Endothelial cell (in vitro differentiated cells): Measurements from ENCODE around the gene TBC1D1. TPM values are rescaled to one million over a fixed set of nuclear protein-coding genes. Genes with fewer than 3 reads are reported as not detected.

Experiments
- DNase-seq: peaks from one replicate; pipeline ENCODE4 v3.0.0; 2021; ENCODE audit warnings: low spot score
- H3K27ac Mint-ChIP-seq: one replicate; pipeline ENCODE4 v1.8.0; 2021; ENCODE audit warnings: mixed read lengths, inconsistent platforms; ENCODE audit not compliant: unreplicated experiment
- H3K27me3 Mint-ChIP-seq: one replicate; pipeline ENCODE4 v1.8.0; 2021; ENCODE audit warnings: mild to moderate bottlenecking, moderate library complexity, mixed read lengths, inconsistent platforms; ENCODE audit not compliant: unreplicated experiment
- H3K36me3 Mint-ChIP-seq: one replicate; pipeline ENCODE4 v1.8.0; 2021; ENCODE audit warnings: mild to moderate bottlenecking, low read depth, mixed read lengths, inconsistent platforms; ENCODE audit not compliant: unreplicated experiment
- H3K4me1 Mint-ChIP-seq: one replicate; pipeline ENCODE4 v1.8.0; 2021; ENCODE audit warnings: mild to moderate bottlenecking, mixed read lengths, inconsistent platforms; ENCODE audit not compliant: unreplicated experiment
- H3K4me3 Mint-ChIP-seq: one replicate; pipeline ENCODE4 v1.8.0; 2021; ENCODE audit warnings: mild to moderate bottlenecking, mixed read lengths, inconsistent platforms; ENCODE audit not compliant: unreplicated experiment
- H3K9me3 Mint-ChIP-seq: one replicate; pipeline ENCODE4 v1.8.0; 2021; ENCODE audit warnings: mixed read lengths, inconsistent platforms; ENCODE audit not compliant: unreplicated experiment
- total RNA-seq: library from RNA; stranded (reverse); fragmentation: NEBNext Ultra II Directional; extraction: Animal tissue kit (Norgen Biotek cat#: 25700); gene quantifications from one replicate; pipeline ENCODE4 v1.2.1, GENCODE V29; 2021; ENCODE audit not compliant: unreplicated experiment
- TF ChIP-seq, protein P1 (sequence below): fragments of 200-600 bp; sonication (generic); IDR thresholded peaks from one replicate; pipeline ENCODE4 v1.5.0; 2021; ENCODE audit warnings: antibody characterized with exemption; ENCODE audit not compliant: unreplicated experiment

The TBC1D1 gene
- total RNA-seq, 1 donor from 2014 or later: 139 TPM

DNA sequence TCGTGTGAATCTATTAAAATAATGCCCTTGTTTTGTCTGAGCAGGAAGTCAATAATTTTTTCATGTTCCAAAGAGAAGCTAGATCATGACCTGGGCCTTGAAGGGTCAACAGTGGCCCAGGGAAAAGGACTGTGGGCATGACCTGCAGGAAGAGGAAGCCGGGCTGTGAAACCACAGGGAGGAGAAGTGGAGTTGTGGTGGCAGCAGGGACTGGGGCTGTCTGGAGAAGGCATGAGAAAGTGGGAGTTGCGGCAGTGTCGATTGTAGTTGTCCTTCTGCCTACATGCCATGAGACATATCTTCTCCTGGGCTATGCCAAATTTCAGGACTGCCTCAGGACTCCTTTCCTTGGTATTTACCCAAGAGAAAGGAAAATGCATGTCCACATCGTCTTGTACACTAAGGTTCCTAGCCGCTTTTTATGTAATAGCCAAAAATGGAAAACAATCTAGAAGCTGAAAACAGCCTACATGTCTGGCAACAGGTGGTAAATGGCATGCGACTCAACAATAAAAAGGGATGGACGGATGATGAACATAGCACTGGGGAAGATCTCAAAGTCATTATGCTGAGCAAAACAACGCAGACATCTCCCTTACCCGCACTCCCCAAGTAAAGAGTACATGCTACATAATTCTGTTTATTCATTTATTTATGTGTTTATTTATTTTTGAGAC, 55.8 kb downstream of the TBC1D1 start:
- H3K27ac Mint-ChIP-seq: no peak overlapping the region
- no peak overlapping the region for H3K4me3 Mint-ChIP-seq

DNA sequence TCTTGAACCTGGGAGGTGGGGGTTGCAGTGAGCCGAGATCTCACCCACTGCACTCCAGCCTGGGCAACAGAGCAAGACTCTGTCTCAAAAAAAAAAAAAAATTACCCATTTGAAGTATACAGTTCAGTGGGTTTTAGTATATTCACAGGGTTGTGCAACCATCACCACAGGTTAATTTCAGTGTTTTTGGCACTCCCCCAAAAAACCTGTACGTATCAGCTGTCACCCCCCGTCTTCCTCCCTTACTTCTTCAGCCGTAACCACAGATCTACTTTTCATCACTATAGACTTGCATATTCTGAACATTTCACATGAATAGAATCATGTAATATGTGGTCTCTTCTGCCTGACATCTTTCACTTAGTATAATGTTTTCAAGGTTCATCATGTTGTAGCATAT, 57.7 kb downstream of the TBC1D1 start:
- Mint-ChIP-seq H3K36me3 (no peaks in the 10 kb centered on the region), H3K27ac (no peak overlapping the region), H3K4me3 (no peak overlapping the region), H3K27me3 (no peaks in the 10 kb centered on the region), H3K9me3 (no peaks in the 10 kb centered on the region), H3K4me1 (peaks cover 5% of the 10 kb centered on the region)
- no peak for DNase-seq
- TF ChIP-seq, protein P1, sequence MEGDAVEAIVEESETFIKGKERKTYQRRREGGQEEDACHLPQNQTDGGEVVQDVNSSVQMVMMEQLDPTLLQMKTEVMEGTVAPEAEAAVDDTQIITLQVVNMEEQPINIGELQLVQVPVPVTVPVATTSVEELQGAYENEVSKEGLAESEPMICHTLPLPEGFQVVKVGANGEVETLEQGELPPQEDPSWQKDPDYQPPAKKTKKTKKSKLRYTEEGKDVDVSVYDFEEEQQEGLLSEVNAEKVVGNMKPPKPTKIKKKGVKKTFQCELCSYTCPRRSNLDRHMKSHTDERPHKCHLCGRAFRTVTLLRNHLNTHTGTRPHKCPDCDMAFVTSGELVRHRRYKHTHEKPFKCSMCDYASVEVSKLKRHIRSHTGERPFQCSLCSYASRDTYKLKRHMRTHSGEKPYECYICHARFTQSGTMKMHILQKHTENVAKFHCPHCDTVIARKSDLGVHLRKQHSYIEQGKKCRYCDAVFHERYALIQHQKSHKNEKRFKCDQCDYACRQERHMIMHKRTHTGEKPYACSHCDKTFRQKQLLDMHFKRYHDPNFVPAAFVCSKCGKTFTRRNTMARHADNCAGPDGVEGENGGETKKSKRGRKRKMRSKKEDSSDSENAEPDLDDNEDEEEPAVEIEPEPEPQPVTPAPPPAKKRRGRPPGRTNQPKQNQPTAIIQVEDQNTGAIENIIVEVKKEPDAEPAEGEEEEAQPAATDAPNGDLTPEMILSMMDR: no peak

More for the DNA sequence above, 55.8 kb downstream of the TBC1D1 start:
- Mint-ChIP-seq H3K9me3 (no peaks in the 10 kb centered on the region), H3K4me1 (peaks cover 5% of the 10 kb centered on the region), H3K27me3 (peaks cover 2% of the 10 kb centered on the region), H3K36me3 (no peaks in the 10 kb centered on the region)
- TF ChIP-seq, protein P1: no peak
- no peak for DNase-seq

DNA sequence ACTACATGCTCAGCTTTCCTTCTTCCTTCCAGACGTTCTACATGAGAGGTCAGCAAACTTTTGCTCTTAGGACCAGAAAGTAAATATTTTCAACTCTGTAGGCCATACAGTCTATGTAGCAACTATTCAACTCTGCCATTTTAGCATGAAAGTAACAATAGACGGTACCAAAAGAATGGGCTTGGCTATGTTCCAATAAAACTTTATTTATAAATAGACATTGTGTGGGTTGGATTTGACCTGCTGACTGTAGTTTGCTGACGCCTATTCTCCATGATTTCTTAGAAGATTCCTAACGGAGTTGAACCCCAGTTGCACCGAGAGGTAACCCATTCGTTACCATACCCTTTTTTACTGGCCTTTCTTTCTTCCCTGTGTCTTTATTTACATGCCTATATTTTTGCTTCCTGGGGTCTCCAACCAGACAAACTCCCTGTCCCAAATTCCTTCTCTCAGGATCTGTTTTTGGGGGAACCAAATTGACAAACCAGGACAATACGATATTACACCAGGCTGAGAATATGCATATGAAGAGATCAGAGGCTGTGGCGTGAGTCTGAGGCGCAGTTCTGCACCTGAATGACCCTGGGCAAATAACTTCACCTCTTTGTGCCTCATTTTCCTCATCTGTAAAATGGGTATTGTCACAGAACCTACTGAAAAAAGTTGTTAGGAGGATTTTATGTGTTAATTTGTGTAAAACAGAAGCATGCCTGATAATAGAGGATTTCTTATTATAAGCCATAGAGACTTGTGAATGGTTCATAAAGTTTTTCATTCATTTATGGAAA, 58.9 kb downstream of the TBC1D1 start:
- no peaks in the 10 kb centered on the region for H3K27me3 Mint-ChIP-seq
- DNase-seq: no peak
- no peaks in the 10 kb centered on the region for H3K9me3 Mint-ChIP-seq
- no peak overlapping the region for H3K27ac Mint-ChIP-seq
- no peaks in the 10 kb centered on the region for H3K36me3 Mint-ChIP-seq
- TF ChIP-seq, protein P1: no peak
- peaks cover 5% of the 10 kb centered on the region for H3K4me1 Mint-ChIP-seq
- no peak overlapping the region for H3K4me3 Mint-ChIP-seq

DNA sequence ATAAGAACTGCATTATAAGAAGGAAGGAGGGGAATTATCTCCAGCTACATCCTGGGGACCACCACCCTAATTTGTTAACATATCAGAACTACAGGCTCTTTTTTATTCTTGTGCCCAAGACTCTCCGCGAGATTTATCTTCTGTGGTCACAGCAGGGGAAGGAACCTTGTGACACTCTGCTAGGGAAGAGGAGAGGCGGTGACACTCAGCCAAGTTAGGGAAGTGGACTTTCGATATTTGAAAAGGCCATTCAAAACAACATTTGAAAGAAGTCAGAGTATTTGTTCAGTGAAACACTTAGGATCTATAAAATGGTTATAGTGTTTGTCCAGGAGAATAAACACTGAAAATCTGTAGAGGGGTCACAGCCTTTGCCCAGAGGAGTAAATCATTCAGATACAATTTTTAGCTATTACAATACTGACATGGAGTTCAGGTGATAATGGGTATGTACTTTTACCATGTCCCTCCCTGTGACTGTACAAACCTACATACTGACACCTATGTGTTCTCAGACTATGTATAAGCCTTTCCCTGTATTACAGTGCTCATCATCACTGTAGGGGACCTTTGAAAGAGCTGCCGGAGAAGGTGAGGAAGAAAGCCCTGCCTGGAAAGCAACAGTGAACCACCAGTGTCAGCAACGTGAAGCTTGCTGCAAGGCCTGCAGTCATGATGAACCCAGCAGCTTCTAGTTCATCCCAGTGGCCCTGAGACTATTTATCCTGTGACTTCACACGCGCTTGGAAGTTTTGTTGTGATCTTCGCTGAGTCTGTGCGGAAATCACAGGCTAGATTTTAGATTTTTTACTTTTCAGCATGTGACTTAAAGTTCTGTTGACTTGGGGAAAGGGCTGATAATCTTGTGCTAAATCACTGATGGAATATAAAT, 60.8 kb downstream of the TBC1D1 start:
- H3K4me3 Mint-ChIP-seq: no peak overlapping the region
- no peaks in the 10 kb centered on the region for H3K36me3 Mint-ChIP-seq
- TF ChIP-seq, protein P1: no peak
- no peaks in the 10 kb centered on the region for H3K4me1 Mint-ChIP-seq
- no peak overlapping the region for H3K27ac Mint-ChIP-seq
- H3K27me3 Mint-ChIP-seq: no peaks in the 10 kb centered on the region
- no peaks in the 10 kb centered on the region for H3K9me3 Mint-ChIP-seq
- DNase-seq: no peak
